Activated CD4-positive, alpha-beta T cell treated with anti-CD3 and anti-CD28 coated beads for 48 hours (primary cell): Measurements from ENCODE around the gene ZFP91.
A peak's percentile ranks its signal among the peaks of the same experiment; 100 is the strongest.

ENCODE experiments used
- DNase-seq: peaks from one replicate; pipeline ENCODE4 v3.0.0-alpha.2; 2020

Gene ZFP91

DNA sequence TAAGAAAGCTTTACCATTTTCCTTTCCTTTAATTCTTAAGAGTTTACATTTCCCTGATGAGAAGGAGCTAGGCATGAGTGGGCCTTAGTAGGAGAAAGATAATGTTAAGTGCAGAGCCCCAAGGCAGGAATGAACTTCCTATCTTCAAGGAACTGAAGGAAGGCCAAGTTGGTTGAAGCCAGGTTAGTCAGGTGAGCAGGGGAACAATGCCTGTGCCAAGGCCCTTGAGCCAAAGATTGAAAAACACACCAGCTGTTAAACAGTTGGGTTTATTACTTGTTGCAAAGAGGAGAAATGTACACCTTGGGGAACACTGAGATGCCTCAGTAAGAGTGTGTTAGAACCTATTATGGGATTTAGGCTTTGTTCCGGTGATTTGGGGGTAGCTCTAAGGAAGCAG is 53.6 kb downstream of the ZFP91 start:
- no peak for DNase-seq

DNA sequence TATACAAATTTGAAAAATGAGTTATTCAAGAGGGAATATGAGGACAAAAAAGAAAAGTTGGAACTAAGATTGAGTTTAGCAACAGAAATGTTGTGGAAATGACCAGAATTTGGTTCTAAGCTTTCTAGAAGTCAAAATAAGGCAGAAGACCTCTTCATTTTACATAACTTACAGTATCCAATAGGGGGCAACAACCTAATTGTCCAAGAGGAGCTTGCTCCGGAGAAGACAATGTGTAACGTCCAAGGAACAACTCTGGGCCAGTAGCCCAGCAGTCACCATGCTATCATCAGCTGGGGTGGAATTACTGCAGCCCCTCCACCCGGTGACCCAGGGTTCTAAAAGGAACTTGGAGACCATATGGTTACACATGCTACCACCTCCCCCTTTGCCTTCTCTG is 57.7 kb downstream of the ZFP91 start:
- no peak for DNase-seq

DNA sequence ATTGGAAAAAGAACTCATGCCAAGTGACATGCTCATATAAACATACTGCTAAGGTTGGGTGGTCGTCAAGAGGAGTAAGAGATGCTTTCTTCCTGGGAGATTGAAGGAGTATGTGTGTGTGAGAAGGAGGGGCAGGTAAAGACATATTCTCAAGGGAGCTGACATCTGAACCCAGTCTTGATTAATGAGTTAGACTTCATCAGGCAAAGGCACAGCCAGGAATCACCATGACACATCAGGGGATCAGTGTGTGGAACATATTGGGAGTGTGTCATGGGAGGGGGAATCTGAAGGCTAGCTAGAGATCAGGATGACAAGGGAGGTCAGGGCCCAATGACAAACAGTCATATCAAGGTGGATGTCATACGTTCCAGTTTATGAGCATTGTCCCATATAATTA is 58.5 kb downstream of the ZFP91 start:
- no peak for DNase-seq

GRCh38 chr11:58639103-58639502 is 60.2 kb downstream of the ZFP91 start:
- DNase-seq = no peak

- no peak for DNase-seq
These were observed 60.8 kb downstream of the ZFP91 start for GRCh38 chr11:58639669-58640068.

DNA sequence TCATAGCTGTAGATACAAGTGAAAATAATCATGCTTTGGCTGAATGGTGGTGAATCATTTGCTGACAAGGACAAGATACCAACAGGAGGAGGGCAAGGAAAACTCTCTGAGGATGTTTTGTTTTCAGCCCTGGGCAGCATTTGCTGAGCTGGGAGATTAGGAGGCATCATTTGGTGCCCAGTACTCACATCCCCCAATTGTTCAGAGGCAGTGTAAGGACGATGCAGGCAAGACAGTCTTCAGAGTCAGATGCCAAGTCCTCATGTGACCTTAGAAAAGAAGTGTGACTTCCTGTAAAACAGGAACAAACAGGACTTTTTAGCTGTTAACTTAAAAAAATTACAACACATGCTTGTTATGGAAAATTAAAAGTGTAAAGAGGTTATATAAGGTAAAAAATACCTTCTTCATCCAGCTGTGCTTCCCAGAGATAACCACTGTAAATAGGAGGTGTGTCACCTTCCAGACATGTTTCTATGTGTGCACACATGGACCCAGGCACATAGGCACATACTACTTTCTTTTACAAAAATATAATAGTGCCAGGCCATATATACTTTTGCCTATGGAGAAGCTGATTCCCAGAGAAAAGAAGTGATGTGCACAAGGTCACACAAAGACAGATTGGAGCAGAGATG is 61.6 kb downstream of the ZFP91 start:
- DNase-seq = no peak

- DNase-seq = no peak
These were observed 62.5 kb downstream of the ZFP91 start for GRCh38 chr11:58641341-58641740.

DNA sequence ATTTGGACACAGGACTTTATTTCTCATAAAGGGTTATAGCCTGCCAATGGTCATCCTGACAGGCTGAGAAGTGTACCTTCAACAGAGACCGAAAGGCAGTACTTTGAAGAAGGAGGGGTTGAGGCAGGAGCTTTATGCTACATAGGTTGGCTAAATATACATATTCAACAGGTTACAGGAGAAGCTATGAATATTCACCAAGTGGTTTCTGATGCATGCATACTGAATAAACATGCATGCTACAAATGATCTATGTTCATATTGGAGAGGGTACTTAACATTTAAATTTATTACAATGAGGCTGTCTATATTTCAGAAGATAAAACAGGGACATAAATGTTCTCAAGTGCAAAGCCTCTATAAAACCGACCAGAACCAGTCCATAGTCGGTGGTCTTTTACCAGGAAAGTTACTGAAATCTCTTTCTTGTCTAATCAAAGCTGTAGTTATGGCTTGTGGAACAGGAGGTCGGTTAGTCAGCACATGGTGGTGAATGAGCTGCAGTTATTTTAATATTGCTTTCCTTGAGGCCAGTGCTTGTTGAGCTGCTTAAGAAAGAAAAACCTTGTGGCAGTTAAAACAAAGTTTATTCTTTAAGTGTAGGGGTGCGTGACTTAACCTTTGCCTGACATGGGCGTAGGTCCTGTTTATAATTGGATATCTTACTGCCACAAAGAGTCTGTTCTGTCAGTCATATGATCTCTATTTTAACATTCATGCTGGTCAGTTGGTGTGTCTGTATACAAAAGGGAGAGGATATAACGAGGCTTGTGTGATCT is 63.1 kb downstream of the ZFP91 start:
- DNase-seq = no peak

DNA sequence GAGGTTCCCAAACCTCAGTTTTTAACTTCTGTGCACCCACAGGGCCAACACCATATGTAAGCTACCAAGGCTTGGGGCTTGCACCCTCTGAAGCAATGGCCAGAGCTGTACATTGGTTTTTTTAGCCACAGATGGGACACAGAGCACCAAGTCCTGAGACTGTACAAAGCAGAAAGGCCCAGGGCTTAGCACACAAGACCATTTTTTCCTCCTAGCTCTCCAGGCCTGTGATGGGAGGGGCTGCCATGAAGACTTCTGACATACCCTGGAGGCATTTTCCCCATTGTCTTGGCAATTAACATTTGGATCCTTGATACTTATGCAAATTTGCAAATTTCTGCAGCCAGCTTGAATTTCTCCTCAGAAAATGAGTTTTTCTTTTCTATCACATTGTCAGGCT is 67.0 kb downstream of the ZFP91 start:
- DNase-seq = no peak

- no peak for DNase-seq
These were observed 68.4 kb downstream of the ZFP91 start for GRCh38 chr11:58647141-58647699.

GRCh38 chr11:58647866-58648265 is 69.0 kb downstream of the ZFP91 start:
- no peak for DNase-seq

- no peak for DNase-seq
These were observed 70.8 kb downstream of the ZFP91 start for GRCh38 chr11:58649623-58650022.

- no peak for DNase-seq
These were observed 71.6 kb downstream of the ZFP91 start for GRCh38 chr11:58650496-58650895.

DNA sequence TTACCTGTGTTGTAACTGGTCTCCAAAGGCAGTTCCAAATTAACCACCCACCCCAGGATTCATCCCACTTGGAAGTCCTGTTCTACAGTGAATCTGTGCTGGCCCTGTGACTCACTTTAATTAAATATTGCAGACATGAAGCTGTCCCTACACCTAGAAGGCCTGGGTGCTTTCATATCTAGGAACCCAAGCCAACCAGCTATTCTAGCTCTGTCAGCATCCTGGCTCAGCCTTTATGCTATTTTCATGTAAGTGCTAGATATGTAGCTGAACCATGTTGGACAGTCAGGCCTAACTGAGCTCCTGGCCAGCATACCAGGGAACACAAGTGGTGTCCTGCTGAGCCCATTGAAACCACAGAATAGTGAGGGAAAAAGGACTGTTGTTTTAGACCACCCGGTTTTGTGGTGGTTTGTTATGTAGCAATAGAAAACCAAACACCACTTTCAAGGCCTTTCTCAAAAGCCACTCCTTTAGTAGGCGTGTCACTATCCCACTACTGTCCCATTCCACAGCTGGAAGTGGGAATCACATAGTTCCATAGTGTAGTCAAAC is 73.9 kb downstream of the ZFP91 start:
- DNase-seq = no peak

DNA sequence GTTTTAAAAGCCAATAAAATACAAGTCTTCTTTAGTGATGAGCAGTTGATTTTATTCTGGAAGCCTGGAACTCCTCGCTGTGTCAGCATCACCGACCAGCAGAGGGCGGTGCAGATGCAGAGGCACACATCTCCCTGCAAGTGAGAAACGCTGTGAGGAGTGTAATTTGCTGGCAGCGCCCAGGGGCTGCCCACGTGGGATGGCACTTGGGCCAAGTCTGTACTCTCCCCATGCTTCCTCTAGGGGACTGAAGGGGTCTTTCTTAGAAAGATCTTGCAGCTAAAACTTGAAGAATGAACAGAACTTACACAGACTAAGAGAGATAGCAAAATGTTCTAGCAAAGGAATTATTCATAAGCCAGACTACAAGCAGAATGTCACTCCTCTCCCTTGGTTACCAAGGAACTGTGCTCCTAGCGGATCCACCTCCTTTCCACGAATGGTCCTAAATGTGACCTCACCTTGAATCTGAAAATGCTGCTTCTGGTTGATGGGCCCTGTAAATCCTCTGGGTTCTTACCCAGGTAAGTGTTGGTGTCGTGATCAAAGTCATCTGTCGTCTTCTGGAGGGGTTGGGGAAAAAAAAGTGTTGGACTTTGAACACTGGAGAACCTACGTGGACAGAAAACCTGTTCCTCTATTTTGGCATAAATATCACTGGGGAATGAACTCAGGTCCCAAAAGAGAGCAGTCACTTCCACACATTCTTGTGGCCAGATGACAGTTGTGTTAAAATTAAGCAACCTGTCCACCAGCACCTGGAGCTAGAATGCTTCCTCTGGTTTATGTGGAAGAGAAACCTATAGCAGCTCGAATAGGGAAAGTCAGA is 75.4 kb downstream of the ZFP91 start:
- DNase-seq = peak; percentile 86

DNA sequence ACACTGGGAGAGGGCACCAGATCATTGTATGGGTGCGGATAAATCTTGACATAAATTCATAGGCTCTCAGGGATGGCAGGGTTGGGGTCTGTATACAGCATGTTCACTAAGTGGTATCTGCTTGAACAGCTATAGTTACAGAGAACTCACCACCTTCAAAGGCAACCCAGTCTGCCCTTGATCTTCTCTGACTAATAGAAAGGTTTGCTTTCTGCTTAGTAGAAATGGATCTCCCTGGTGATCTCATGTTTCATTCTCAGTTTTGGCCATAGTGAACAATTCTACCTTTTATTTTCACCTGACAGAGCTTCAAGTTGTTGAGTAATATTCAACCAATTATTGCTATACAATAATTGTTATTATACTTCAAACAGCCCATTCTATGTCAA is 76.0 kb downstream of the ZFP91 start:
- DNase-seq = peak; percentile 17

DNA sequence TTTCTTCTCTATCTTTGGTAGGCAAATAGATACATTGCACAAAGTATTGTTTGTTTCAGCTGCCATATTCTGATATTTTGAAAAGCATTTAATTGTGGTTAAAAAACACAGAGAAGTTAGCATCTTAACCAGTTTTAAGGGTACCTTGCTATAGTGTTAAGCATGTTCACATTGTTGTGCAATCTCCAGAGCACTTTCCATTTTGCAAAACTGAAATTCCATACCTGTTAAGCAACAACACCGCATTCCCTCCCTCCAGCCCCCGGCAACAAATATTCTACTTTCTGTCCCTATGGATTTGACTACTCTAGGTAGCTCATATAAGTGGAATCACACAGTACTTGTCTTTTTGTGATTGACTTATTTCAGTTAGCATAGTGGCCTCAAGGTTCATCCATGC is 77.5 kb downstream of the ZFP91 start:
- DNase-seq = no peak

- no peak for DNase-seq
These were observed 79.8 kb downstream of the ZFP91 start for GRCh38 chr11:58658623-58659022.

GRCh38 chr11:58659404-58659803 is 80.5 kb downstream of the ZFP91 start:
- DNase-seq = no peak

DNA sequence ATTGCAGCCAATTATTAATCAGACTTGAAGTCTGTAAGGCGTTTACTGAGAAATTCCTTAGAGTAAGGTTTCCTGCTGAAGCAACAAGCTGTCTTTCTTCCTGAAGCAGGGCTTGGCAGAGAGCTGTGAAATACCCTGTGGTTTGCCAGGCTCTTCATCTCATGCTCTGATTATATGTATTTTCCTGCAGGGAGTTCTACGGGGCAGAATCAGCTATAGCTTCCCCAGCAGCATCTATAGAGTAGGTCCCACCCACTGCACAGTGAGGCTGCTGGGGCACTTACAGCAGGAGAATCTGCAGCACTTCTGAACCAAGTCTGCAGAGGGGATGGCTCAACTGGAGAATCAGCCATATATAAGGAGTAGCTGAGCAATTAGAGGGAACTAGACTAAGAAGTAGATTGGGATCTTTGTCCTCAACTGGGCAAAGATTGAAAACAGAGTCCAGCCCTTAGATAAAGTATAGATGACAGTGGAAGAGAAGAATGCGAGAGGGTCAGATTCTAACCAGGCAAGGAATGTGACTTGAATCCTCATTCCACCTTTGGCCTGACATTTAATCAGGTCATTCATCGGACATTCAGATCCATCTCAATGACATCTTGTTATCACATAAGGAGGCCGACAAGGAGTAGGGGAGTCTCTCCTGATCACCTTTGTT is 81.2 kb downstream of the ZFP91 start:
- no peak for DNase-seq
